Measurements from ENCODE around the gene PIGW.

Gene PIGW

GRCh38 chr17:36586138-36586537 is 51.4 kb downstream of the PIGW start:
- H3K9me3 ChIP-seq (ENCODE audit: control insufficient read depth, insufficient read depth, low read length) = no peaks in the 10 kb centered on the region
- no peak overlapping the region for H3K27ac ChIP-seq (ENCODE audit: low read length)
- peaks cover 4% of the 10 kb centered on the region for H3K36me3 ChIP-seq (ENCODE audit: control insufficient read depth, insufficient read depth, low read length)
- no peaks in the 10 kb centered on the region for H3K4me1 ChIP-seq (ENCODE audit: control insufficient read depth, insufficient read depth, low read length)
- no peaks in the 10 kb centered on the region for H3K27me3 ChIP-seq (ENCODE audit: control insufficient read depth, insufficient read depth, low read length)
- no CpG with 5 or more reads among the region's 2 CpGs for WGBS (ENCODE audit: insufficient coverage, insufficient read length)
- DNase-seq (ENCODE audit: low read depth, low spot score) = no peak
- no peak overlapping the region for H3K4me3 ChIP-seq (ENCODE audit: low read length)

All from iPS DF 6.9 (cell line).